ENCODE results near the gene CYP19A1.
"Not testable (repeated sequence)": the region's sequence is repeated elsewhere in the genome, so short reads cannot be mapped to it uniquely, and the experiment has no call there.

The CYP19A1 gene

DNA sequence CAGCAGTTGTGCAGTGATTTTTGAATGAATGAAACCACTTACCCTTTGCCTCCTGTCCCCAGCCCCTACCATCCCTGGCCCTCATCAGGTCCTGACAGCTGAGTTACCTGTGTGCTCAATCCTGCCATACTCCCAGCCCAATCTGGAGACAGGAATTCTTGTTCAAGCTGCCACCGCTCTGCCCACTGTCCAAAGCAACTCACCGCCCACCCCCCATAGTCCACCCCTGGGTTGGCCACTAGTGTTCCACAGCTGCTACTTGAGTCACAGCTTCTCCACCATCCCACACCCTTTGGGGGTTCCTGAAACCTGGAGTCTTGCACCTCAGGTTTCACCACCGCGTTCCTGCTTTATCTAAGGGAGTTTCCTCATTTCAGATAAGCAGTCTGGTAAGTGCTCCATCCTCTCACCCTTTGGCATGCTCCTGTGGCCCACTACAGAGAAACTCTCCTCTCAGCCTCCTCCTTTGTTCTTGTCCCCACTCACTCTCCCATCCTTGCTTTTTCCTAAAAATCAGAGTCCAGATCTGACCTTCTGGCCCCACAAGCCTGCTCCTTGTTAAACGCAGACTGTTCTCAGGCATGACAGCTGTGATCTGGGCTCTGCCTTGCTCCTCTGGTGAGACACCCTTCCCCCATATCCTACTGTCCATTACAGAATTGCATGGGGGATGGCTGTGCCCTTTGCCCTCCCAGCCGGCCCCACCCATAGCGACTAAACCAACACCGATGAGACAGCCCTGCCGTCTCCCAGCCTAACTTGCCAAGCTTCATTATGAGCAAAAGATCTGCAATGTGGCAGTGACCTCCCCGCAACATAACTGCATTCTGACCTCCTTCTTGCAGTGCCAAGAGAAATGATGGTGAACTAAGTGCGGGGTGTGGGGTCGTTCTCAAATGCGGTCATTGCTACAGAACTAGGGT is 50.0 kb downstream of the CYP19A1 start:
- no peak for DNase-seq

DNA sequence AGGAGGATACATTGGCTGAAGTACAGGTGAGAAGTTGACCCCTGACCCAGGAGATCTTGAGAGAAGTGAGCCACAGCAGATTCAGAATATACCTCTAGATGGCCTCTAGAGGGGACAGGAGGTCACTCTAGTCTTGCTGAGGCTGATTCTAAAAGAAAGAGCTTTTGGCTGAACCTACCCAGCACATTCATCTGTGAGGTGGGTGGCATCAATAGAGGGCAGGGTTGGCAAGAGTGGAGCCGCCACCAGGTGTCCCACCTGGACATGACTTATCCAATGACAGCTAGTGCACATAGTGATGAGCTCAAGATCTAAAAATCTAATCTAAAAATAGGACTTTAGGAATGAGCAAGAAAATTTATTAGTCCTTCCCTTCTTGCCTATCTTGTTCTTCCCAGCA is 51.6 kb downstream of the CYP19A1 start:
- no peak for DNase-seq

DNA sequence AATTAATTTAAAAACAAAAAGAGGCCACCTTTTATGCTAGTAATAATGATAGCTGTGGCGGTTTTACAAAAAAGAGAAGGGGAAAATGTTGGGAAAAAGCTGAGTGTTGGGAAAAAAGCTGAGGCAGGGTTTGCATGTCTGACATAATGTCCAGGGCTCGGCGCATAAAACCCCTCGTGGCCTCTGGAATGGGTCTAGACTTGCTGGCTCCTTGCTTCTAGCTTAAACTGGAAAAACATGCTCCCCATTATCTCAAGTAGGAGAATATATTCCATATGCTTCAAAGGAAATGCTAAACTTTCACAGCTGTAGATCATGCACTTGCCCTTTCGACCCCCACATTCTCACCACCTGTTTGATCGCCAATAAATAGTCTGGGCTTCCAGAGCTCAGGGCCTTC is 53.0 kb downstream of the CYP19A1 start:
- DNase-seq: no peak

DNA sequence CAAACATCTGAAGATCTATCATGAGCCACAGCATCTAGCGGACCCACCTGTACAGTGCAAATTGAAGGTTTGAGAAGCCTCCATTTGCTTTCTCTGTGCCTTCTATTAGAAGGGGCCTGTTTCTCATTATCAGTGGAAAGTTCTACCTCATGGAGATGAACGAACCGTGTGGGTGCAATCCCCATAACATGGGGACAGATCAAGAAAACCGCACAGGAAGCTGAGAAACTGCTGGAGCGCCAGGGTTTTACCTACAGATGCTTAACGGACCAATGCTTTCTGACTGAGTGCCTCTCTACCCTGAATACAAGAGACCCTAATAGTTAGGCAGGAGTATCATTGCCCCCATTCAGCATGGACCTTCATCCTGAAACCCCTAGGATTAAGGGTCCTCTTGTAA is 53.5 kb downstream of the CYP19A1 start:
- DNase-seq: no peak

DNA sequence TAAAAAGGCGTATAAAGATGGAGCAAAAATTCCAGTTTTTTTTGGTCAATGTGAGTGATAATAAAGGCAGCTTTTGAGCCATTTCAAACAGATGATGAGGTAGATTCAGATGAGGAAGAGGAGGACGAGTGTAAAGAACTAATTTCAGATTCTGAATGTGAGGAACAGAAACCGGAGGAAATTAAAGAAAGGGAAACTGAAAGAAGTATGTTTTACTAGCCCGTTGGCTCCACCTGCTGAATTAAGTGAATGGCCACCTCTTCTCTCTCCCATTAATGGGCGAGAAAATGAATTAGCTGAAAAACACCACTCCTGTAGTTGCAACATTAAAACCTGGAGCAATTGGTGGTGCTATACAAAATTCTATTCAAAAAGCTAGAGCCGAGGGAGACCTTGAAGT is 55.4 kb downstream of the CYP19A1 start:
- no peak for DNase-seq

DNA sequence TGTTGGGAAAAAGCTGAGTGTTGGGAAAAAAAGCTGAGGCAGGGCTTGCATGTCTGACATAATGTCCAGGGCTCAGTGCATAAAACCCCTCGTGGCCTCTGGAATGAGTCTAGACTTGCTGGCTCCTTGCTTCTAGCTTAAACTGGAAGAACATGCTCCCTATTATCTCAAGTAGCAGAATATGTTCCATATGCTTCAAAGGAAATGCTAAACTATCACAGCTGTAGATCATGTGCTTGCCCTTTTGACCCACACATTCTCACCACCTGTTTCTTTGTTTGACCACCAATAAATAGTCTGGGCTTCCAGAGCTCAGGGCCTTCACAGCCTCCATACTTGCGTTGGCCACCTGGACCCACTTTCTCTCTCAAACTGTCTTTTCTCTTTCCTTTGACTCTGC is 56.2 kb downstream of the CYP19A1 start:
- DNase-seq: not testable (repeated sequence)

DNA sequence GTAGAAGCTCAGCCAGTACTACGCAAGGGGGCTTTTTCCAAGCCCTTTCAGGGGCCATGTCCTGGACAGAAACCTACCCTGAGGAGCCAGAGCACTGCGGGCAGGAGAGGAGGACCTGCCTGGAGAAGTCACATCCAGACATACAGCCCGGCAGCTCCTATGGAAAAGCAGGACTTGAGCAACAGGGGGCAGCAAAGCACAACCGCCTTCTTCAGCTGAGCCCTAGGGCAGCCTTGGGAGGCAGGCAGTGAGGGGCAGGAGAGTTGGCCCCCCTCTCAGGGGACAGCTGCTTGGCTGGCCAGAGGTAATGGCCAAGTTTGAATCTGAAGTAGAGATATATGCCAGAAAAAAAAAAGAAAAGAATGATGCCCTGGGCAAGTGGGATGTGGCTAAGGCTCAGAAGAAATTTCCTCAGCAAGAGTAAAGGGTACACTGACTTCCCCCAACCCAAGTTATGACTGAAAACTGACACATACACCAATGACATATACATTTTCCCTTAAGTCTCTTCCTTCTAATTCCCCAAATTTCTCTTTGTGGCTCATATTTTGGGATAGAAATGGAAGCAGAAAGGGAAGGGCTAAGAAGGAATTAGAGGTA is 56.9 kb downstream of the CYP19A1 start:
- no peak for DNase-seq

DNA sequence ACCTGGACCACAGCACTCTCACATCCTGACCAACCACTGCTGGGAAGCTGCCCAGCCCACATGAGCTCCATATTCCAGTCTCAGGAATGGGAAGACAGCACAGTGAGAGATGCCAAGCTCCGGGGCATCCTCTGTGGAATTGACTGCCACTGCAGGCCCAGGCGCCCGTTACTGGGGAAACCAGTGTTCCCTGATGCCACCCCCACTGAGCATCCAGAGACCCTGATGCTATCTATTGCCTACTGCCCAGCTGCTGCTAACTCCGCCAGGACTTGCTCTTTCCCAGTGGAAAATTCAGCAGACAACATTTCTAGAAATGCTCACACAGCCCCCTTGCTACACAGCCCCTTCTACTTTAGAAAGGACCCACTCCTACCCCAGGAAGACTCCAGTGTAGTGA is 57.6 kb downstream of the CYP19A1 start:
- DNase-seq: no peak

DNA sequence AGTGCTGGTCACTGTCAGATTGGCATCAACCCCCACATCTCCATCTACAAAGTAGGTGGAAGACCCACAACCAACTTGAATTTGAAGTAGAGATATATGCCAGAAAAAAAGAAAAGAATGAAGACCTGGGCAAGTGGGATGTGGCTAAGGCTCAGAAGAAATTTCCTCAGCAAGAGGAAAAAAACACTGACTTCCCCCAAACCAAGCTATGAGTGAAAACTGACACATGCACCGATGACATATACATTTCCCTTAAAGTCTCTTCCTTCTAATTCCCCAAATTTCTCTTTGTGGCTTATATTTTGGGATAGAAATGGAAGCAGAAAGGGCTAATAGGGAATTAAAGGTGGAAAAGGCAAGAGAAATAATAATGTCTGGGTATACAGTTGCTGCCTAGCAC is 59.0 kb downstream of the CYP19A1 start:
- DNase-seq: no peak

DNA sequence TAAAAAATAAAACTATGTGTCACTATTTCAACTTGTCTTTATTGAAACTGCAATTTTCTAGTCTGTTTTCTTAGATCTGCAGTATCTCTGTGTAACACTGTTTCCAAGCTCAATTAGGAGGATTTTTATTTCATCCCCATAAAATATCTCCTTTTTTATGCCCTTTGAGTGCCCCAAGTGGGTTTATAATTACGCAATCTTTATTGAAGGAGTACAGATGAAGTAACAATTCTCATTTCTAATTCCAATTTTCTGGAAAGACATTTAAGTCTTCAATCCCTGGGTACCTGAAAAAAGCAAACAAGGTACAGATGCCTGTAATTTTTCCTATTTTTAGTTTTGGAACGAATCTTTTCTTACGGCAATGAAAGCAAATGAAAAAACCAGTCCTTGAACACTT is 61.3 kb downstream of the CYP19A1 start:
- no peak for DNase-seq

DNA sequence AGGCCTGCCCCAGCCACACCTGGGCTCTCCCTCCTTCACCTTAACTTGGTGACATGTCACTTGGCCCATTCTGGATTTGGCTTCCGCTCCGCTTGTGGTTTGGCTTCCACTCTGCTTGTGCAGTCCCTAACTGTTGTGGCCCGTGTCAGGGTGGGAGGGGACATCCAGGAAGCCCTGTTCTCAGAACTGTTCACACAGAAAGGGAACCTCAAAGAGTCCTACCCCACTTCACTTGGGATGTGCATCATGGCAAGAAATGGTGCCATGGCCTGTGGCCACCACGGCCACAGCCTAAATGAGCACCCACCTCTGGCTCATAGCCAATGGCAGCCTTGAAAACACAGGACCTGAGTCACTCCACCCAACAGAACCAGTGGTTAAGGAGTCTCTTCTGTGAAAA is 63.4 kb downstream of the CYP19A1 start:
- no peak for DNase-seq

DNA sequence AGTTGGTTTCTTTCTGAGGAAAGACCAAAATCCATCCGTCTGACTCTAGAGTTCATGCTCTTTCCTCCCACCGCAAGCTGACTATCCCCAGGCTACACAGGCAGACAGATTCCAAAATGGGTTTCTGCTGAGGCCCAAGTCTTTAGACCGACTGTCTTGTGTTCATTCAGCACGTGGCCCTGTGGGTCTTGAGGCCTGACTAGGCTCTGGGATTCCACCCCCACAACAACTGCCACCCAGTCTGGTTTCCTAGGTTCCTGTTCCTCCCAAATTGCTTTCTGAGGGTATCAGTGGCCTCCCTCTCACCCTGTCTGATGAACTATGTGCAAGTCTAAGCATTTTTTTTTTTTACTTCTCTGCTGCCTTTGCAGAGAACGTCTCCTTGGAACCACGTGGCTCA is 67.7 kb downstream of the CYP19A1 start:
- no peak for DNase-seq

DNA sequence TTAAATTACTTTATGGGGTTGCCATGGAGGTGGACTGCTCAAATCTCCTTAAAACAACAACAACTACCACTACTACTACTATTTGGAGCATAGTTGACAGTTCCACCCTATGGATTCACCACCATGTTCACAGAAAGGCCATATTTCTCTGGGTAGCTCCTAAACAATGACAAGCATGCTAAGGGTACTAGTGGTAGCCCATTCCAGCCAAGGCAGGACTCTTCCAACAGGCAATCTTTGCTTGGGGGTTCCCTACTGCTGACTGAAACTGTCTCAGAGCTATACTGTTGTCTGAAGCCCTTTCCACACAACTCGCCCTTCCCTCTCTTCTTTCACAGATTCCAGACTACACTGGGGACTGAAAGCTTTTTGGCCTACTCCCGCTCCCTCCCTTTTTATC is 68.9 kb downstream of the CYP19A1 start:
- DNase-seq: no peak

DNA sequence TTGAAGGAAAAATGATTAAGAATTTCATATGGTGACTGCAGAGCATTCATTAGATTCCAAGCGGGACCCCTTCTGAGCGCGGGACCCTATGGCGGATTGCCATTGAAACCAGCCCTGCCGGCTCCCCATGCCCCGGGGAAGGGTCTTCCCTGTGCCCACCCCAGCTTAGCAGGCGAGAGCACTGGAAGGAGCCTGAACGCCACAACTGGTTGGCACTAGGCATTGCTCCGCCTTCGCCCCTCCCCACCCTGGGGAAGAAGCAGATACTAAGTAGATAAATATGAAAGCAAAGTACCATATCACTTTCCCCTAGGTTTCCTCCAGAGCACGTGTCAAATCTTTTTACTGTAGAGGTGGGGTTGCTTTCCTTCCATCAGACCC is 70.7 kb downstream of the CYP19A1 start:
- no peak for DNase-seq

DNA sequence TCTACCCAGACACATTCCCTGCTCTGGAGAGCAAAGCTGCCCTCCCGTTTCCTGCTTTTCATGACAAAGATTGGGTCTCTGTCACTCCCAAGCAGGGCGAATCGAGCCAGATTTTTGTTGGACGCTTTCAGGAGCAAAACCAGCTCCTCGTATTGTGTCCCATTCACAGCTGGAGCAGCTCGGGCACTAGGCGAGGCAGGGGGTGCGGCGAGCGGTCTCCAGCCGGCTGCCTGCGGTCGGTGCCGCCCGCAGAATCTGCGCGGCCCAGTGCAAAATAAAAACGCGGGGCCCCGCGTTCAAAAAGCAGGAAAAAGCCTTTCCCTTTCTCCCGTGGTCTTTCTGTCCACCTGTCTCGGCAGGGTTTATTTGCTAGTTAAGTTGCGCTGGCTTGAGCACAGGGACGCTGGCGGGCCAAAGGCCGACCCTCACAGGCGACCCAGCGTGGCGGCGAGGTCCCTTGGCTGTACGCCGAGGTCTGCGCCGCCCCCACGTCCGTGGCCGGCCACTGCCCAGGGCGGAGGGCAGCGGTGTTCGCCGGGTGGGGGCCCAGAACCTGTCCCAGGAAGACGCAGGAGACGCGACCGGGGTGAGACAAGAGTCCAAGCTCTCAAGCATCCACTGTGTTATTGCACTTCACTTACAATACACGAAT is 71.2 kb downstream of the CYP19A1 start:
- DNase-seq: no peak

DNA sequence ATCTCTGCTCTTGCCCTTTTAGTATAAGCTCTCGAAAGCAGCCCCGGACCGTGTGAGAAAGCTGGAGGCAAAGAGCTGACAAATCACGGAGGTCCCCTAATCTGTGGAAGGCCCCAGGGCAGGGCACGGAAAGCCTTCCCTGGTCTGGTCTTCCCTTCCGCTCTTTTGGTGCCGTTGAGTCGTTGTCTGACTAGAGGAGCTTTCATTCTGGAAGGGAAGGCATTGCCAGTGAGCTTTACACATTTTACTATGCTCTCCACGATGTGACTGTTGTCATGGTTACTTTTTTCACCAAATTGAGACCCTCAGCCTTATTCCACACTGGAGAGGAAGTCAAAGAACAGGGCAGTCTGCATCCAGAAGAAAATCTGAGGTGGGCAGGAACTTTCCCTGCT is 71.7 kb downstream of the CYP19A1 start:
- DNase-seq: no peak

DNA sequence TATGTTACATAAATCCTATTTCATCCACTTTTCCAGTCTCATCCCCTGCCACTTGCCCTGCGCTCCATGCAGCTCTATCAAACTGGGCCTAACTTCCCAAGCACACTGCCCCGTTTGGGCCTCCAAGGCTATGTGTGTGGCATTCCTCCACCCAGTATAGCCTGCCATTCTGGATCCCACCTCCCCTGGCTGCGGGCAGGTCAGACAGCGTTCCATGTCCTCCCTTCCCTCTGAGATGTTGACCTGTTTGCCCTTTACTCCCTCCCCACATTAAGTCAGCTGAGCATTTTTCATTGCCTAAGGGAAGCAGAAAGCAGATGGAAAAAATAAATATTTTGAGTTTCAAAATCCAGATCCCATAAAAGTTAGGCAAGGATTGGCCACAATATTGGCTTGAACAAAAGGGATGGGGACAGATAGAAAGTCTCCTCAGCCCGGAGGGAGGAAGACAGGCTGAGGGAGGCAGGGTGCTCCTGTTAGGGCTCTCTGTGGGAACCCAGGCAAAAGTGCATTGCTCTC is 73.3 kb downstream of the CYP19A1 start:
- no peak for DNase-seq

DNA sequence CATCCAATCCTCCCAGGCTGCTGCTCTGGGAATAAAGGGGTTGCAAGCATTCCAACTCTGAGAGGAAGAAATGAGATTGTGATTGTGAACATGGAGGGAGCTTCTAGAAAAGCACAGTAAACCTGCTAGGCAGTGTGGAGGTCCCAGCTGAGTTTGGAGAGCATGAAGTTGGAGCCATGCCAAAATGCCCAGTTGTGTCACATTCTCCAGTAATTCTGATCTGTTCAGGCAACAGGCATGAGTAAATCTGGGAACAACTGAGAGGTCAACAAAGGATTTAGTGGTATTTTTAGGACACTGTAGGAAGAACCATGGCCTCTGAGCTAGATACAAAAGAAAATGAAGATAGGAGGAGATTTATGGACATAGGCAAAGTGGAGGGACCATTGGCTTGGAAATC is 74.7 kb downstream of the CYP19A1 start:
- DNase-seq: no peak

DNA sequence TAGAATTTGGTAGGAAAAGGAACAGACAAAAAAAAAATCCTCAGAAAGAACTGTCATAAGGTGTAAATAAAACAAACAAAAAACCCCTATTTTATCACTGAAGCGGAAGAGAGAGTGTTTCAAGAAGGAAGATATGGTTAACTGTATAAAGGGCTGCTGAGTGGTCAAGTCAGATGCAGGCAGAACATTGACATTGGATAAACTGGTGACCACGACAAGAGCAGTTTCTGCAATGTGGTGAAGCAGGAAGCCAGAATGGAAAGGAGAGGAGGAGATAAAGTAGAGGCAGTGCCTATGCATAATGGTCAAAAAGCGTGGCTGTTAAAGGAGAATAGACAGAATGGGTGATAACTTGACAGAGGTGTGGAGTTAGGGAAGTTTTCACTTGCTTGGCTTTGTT is 75.3 kb downstream of the CYP19A1 start:
- DNase-seq: no peak

DNA sequence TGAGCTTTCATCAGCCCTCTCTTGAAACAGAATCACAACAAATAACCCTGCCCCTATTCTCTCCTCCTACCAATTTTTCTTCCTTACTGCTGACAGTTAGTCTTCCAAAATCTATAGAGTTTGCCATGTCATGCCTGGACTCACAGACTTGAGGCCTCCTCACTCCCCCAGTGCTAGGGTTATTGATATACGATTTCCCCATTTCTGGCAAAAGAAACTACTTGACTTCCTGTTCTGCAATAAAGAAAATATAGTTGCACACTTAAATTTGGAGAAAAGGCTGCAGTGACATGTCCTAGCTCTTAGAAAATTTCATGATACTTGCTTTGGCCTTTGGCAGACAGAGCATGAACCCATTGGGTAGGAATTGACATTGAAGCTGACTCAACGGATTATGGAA is 75.9 kb downstream of the CYP19A1 start:
- DNase-seq: no peak

DNA sequence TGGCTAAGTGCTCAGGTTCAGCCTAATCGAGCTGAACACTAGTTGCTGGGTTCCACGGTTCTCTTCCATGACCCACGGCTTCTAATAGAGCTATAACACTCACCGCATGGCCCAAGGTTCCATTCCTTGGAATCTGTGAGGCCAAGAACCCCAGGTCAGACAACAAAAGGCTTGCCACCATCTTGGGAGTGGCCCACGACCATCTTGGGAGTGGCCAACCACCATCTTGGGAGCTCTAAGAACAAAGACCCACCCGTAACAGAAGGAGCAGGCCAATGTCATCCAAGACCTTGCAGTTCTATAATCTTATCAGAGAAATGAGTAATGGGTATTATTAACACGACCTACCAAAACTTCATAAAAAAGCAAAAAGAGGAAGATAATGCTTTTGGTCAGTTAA is 77.3 kb downstream of the CYP19A1 start:
- not testable (repeated sequence) for DNase-seq

DNA sequence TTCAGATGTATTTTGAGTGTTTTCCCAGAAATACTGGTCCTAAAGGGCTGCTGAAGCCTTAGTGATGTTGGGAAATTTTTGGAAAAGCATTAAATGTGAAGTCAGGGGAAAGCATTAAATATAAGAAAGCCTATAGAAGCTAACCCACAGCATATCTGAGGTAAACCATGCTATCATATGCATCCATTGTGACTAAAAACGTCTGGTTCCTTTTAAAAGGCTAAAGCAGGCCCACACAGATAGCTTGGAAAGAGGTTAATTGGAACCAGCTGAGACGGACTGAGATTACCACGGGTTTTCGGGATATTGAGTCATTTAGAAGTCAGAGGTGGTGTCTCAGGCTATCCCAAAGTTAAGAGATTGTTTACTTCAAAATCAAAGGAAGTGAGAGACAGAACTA is 78.2 kb downstream of the CYP19A1 start:
- DNase-seq: no peak

DNA sequence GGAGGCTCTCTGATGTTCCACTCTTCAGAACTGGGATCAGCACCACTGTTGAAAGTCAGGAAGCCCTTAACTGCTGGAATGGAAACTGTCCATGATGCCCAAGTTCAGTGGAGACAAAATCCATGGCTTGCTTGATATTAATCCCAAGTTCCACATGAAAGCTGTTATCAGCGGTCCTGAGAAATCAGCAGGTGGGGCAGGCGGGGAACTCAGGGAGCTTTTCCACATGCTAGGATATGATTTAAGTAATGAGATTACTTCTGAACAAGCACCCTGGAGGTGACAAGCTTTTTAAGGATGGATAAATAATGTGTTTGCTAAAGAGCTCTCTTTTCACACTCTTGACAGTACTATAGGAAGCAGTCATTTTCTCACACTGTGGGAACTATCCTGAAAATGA is 82.9 kb downstream of the CYP19A1 start:
- DNase-seq: no peak

DNA sequence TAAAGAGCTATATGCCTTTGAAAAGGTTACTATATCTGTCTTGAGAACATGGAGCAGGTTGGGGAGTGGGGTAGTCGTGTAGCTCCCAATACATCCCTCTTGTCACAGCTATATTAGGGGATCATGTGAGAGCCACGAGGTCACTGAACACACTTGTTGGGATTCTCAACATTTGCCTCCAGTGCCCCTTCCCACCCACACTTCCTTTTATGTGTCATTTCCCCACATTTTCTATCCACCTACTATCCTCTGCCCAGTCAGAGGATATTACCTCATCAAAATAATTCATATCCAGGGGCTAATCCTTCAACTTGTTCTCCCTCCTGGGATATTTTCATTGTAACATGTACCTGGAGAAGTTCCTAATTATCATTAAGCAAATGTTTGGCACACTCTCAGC is 85.0 kb downstream of the CYP19A1 start:
- no peak for DNase-seq
